ENCODE results near the gene MAN1A1. TPM values are rescaled to one million over a fixed set of nuclear protein-coding genes. Genes with fewer than 3 reads are reported as not detected.

Gene MAN1A1
- total and polyA plus RNA-seq, 2 of the 8 experiments (the other 6 are each of a cell fraction or from before 2014, with no cell fraction given) = 1.8 to 5.4 TPM

GRCh38 chr6:119161438-119161837, 188.1 kb downstream of the MAN1A1 start (continued):
- TF ChIP-seq HDAC6 (IDR thresholded peaks at IDR 0.05; ENCODE audit: low read depth, low read length) (no peak), KDM1A (IDR thresholded peaks at IDR 0.05; ENCODE audit: borderline replicate concordance, low read length) (no peak), CEBPB (IDR thresholded peaks at IDR 0.05; ENCODE audit: low read depth, low read length) (no peak), JUND (IDR thresholded peaks at IDR 0.05; ENCODE audit: low read length) (no peak)
- TF ChIP-seq, protein P1, sequence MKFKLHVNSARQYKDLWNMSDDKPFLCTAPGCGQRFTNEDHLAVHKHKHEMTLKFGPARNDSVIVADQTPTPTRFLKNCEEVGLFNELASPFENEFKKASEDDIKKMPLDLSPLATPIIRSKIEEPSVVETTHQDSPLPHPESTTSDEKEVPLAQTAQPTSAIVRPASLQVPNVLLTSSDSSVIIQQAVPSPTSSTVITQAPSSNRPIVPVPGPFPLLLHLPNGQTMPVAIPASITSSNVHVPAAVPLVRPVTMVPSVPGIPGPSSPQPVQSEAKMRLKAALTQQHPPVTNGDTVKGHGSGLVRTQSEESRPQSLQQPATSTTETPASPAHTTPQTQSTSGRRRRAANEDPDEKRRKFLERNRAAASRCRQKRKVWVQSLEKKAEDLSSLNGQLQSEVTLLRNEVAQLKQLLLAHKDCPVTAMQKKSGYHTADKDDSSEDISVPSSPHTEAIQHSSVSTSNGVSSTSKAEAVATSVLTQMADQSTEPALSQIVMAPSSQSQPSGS (IDR thresholded peaks at IDR 0.05; ENCODE audit: low read length) = no peak
